ENCODE data around the gene MICAL2. TPM values are rescaled to one million over a fixed set of nuclear protein-coding genes. Genes with fewer than 3 reads are reported as not detected.

Gene MICAL2
- total and polyA plus RNA-seq, 2 of the 8 experiments (the other 6 are each of a cell fraction or from before 2014, with no cell fraction given): 1.3 to 4.1 TPM

- Histone ChIP-seq H3K14ac (ENCODE audit: insufficient read length) (no peak overlapping the region), H3K27me3 (replicated peaks in 1 of 4; ENCODE audit: control insufficient read depth in 3 of 4, extremely low read depth in 1 of 4, insufficient read depth in 3 of 4, low read length in 3 of 4) (no peaks in the 10 kb centered on the region), H3K9me3 (ENCODE audit: insufficient read depth in 2 of 2, low read depth in 1 of 2, low read length in 1 of 2) (no peaks in the 10 kb centered on the region), H3K79me1 (ENCODE audit: low read depth, low read length) (no peaks in the 10 kb centered on the region), H4K5ac (ENCODE audit: insufficient read length, low read depth, low read length) (no peak overlapping the region), H4K8ac (ENCODE audit: extremely low read depth, insufficient read depth, low read length) (no peak overlapping the region), H3K18ac (ENCODE audit: extremely low read depth, low read length) (no peak overlapping the region), H4K20me1 (replicated peaks in 1 of 2; ENCODE audit: control insufficient read depth in 1 of 2, insufficient read depth in 2 of 2, low read length in 2 of 2) (no peaks in the 10 kb centered on the region), H4K91ac (replicated peaks; ENCODE audit: insufficient read length, low read length) (no peak overlapping the region), H3K4me1 (replicated peaks in 1 of 4; ENCODE audit: control insufficient read depth in 3 of 4, insufficient read depth in 4 of 4, low read length in 3 of 4) (no peaks in the 10 kb centered on the region), H3K79me2 (ENCODE audit: control insufficient read depth in 1 of 2, insufficient read depth in 2 of 2, low read length in 2 of 2) (no peaks in the 10 kb centered on the region), H2BK5ac (ENCODE audit: low read depth, low read length) (no peak overlapping the region), H3K23me2 (ENCODE audit: low read depth, low read length) (no peaks in the 10 kb centered on the region), H2AK5ac (ENCODE audit: low read depth, low read length) (no peak overlapping the region), H2BK120ac (replicated peaks; ENCODE audit: low read depth, low read length) (no peak overlapping the region), H2BK12ac (ENCODE audit: low read depth, low read length) (no peak overlapping the region), H2BK20ac (ENCODE audit: low read length) (no peak overlapping the region), H3K4me2 (ENCODE audit: insufficient read depth in 1 of 2, low read depth in 2 of 2, low read length in 2 of 2) (no peak overlapping the region), H3K9ac (replicated peaks in 1 of 4; ENCODE audit: extremely low read depth in 1 of 4, low read depth in 3 of 4, low read length in 3 of 4) (no peak overlapping the region), H3K4ac (replicated peaks; ENCODE audit: insufficient read length, low read depth, low read length) (no peak overlapping the region), H3K27ac (ENCODE audit: low read depth, low read length) (no peak overlapping the region), H3K36me3 (ENCODE audit: control insufficient read depth in 2 of 4, insufficient read depth in 4 of 4, low read length in 3 of 4) (no peaks in the 10 kb centered on the region), H2BK15ac (ENCODE audit: low read length) (no peak overlapping the region), H3K56ac (replicated peaks; ENCODE audit: insufficient read length, low read depth, low read length) (no peak overlapping the region), H3K23ac (ENCODE audit: insufficient read length) (no peak overlapping the region), H2AFZ (ENCODE audit: low read length) (no peak overlapping the region), H3K4me3 (ENCODE audit: extremely low read depth in 1 of 4, insufficient read depth in 2 of 4, low read depth in 3 of 4, low read length in 4 of 4) (no peak overlapping the region)
- CTCF ChIA-PET (ENCODE audit: partially characterized antibody): interaction anchor here (0.8 to 2.0 kb wide), 2 partner anchors 18 to 467 kb away, joined by 3 to 7 read pairs; no protein-coding TSS in a partner anchor
- DNase-seq (ENCODE audit: low read depth in 1 of 2, low spot score in 2 of 2) (no peak), FAIRE-seq (no peak)
- POLR2A ChIA-PET (ENCODE audit: partially characterized antibody): no interaction called here
- WGBS, 2 experiments (ENCODE audit: extremely low coverage in 1 of 2, insufficient coverage in 1 of 2, insufficient read length in 1 of 2, insufficient replicate concordance in 2 of 2, low coverage in 1 of 2, low lambda C conversion rate in 2 of 2, missing lambda C conversion rate in 1 of 2): 89% methylated on average over 2 of the region's 2 CpGs; no CpG with 5 or more reads in 1 of the 2 experiments
- TF ChIP-seq RXRA (IDR thresholded peaks at IDR 0.05; ENCODE audit: insufficient read depth, low read depth, low read length) (no peak), BCL11A (IDR thresholded peaks at IDR 0.05; ENCODE audit: low read depth in 2 of 2, low read length in 2 of 2) (no peak), FOSL1 (IDR thresholded peaks at IDR 0.05; ENCODE audit: insufficient read depth, low read depth, low read length) (no peak), RFX5 (IDR thresholded peaks at IDR 0.05; ENCODE audit: borderline replicate concordance, low read depth, low read length) (no peak), CHD2 (IDR thresholded peaks at IDR 0.05; ENCODE audit: low read length) (no peak), SP1 (IDR thresholded peaks at IDR 0.05; ENCODE audit: low read depth, low read length) (no peak), MAX (IDR thresholded peaks at IDR 0.05) (no peak), SIN3A (conservative IDR thresholded peaks at IDR 0.05 in 1 of 2, IDR thresholded peaks at IDR 0.05 in 1 of 2; ENCODE audit: low read depth in 1 of 2, low read length in 2 of 2) (no peak), BRCA1 (IDR thresholded peaks at IDR 0.05; ENCODE audit: low read depth, low read length) (no peak), SIX5 (IDR thresholded peaks at IDR 0.05; ENCODE audit: low read depth, low read length) (no peak), ASH2L (IDR thresholded peaks at IDR 0.05; ENCODE audit: low read length) (no peak), JUN (IDR thresholded peaks at IDR 0.05; ENCODE audit: low read depth, low read length) (no peak), CHD1 (IDR thresholded peaks at IDR 0.05; ENCODE audit: low read depth, low read length) (no peak), KDM4A (IDR thresholded peaks at IDR 0.05; ENCODE audit: low read depth, low read length, severe bottlenecking) (no peak)
These were observed 196.4 kb downstream of the MICAL2 start for GRCh38 chr11:12306830-12307229.

Data from H1 (cell line).